D721Med (cell line): ENCODE measurements around the gene GPR108.

Source experiments
- DNase-seq: peaks from one replicate; pipeline ENCODE4 v3.0.0; 2011; ENCODE audit warnings: low spot score; ENCODE audit not compliant: insufficient read length
- FAIRE-seq: peaks from 2 replicates; lab custom pipeline; 2011; peaks lifted over from hg19 to GRCh38; lab: Jason Lieb, UNC
- CTCF ChIP-seq: IDR thresholded peaks from 2 replicates; pipeline ENCODE4 v1.5.1; 2012; ENCODE audit warnings: mild to moderate bottlenecking, control low read depth; ENCODE audit not compliant: insufficient read depth; ENCODE audit errors: missing control alignments

The GPR108 gene

GRCh38 chr19:6690160-6690885 lies 47.1 kb downstream of the GPR108 start:
- DNase-seq (no peak), FAIRE-seq (no peak)
- TF ChIP-seq CTCF: no peak

DNA sequence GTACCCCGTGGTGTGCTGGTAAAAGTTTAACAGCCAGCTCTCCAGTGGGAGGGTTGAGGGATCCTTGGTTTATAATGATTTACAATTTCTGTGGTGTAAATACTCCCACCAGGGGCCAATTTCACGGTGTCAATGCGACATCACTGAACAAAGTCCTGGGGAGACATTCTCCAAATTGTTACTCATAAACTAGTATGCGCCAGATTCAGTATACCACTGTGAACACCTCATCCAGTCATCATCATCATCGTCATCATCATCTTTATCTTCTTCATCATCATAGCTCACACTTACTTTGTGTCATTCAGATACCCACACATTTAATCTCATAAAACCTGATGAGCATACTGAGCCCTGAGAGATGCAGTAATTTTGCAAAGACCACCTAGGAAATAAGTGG lies 50.3 kb downstream of the GPR108 start:
- TF ChIP-seq CTCF: no peak
- FAIRE-seq: no peak
- DNase-seq: no peak

DNA sequence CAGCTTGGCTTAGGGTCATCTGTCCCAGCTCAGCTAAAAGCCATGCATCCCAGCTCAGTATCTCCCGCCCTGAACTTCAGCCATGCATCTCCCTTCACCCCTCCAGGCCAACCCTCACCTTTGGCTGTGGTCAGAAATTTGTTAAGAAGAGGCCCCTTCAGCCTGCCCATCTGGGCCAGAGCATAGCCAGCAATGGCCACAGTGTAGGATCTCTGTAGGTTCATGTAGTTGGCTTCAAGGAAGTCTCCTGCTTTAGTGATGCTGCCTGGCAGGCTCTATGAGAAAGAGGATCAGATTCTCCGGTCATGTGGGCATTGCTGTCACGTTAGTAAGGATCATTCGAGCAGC lies 50.8 kb downstream of the GPR108 start:
- DNase-seq (no peak), FAIRE-seq (no peak)
- no peak for TF ChIP-seq CTCF

DNA sequence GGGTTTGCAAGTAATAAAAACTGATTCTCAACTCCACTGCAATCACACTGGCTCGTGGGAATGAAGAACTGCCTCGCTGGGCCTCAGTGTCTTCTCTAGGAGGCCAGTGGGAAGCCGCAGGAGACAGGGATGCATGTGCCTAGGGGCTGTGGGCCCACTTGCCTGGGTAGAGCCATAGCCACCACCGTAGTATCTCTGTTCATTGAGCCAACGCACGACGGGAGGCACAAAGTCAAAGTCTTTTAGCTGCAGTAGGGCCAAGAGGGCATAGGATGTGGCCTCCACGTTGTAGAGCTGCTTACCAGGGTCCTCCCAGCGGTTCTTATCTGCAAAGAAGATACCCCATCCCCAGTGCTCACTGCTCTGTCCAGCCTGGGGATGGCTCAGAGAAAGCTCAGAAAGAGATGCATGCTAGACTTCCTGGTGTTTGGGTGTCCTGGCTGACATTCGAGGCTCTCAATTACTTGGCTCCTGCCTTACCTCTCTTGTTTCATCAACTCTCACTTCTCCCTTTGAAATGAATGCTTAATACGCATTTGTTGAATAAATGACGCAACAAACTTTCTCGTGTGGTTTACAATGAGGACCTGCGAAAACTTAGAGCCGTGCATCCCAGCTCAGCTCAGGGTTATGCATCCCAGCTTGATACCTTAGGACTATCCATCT lies 51.3 kb downstream of the GPR108 start:
- no peak for TF ChIP-seq CTCF
- DNase-seq (no peak), FAIRE-seq (no peak)

GRCh38 chr19:6685482-6685881 lies 51.9 kb downstream of the GPR108 start:
- no peak for TF ChIP-seq CTCF
- DNase-seq: no peak
- no peak for FAIRE-seq

- FAIRE-seq (no peak), DNase-seq (no peak)
- no peak for TF ChIP-seq CTCF
Measured at GRCh38 chr19:6683971-6684370, 53.4 kb downstream of the GPR108 start.

DNA sequence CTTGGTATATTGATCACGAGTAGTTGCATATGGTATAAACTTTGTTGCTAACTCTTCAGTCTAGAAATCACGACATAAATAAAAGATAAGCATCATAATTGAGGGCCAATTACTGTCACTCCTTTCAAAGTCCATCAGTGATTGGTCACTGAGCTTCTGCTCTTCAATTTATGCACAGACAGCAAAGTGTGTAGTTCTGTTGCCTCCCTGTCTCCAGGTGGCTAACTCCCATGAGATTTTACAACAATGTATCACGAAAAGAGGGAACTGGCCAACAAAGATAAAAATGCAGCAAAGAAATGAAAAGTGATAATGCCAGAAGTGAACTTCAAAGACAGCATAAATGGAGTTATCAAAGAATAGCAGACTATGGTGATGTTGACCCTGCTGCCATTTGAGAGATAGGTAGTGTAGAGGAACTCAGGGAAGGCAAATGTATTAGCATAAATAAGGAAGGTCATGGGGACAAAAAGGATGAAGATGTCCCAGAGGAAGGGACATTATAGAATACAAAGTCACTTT lies 54.7 kb downstream of the GPR108 start:
- no peak for DNase-seq
- no peak for TF ChIP-seq CTCF
- FAIRE-seq: no peak
